ENCODE results near the gene ERF.

Gene ERF

DNA sequence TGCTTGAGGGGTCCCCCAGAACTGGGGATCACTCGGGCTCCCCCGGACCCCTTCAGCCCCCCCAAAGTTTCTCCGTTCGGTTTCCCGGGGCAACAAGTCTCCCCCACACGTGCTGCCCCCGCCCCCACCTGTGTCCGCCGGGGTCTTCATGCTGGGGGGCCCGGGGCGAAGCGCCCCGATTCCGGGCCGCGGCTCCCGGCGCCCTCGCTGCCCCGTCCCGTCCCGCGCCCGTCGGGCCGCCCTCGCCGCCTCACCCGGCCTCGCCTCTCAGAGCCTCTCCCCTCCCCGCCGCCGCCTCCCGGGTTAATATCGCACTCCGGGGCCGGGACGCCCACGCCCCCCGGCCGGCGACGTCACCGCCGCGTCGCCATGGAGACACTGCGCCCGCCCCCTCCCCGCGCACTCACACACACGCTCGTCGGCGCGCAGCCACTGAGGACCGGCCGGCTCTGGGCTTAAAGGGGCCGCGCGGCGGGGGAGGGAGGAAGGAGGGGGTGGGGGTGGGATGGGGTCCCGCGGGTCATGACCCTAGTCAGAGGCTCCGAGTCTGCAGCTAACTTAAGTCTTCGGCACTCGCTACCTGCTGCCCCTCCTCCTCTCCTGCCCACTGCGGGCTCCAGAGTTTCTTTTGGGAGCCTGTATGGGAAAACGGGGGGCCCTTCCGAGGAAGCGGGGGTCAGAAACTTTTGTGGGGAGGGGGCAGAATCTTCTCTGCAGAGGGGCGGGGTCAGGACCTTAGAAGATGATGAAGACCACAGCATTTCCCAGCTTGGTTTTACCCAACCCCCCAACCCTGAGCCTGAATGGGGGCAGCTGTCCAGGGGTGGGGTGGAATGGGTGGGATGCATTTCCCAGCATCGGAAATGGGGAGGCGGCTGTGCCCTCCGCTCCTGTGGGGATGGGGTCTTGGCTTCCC is at the start of gene ERF:
Gene ERF, minus strand, starts transcription at position 279 of the 916 bp plus-strand sequence. Its CDS starts 129 bp downstream, at position 150.
- DNase-seq, result peak; percentile 96

DNA sequence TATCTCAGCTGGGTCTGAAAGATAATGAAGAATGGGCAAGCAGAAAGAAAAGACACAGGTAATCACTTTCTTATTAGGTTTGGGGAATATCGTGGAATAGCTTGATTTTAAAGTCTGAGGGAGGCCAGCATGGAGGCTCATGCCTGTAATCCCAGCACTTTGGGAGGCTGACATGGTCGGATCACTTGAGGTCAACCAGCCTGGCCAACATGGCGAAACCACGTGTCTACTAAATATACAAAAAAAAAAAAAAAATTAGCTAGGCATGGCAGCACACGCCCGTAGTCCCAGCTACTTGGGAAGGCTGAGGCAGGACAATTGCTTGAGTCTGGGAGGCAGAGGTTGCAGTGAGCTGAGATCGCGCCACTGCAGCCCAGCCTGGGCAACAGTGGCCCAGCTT is 48.9 kb upstream of the ERF start:
- DNase-seq, result no peak

DNA sequence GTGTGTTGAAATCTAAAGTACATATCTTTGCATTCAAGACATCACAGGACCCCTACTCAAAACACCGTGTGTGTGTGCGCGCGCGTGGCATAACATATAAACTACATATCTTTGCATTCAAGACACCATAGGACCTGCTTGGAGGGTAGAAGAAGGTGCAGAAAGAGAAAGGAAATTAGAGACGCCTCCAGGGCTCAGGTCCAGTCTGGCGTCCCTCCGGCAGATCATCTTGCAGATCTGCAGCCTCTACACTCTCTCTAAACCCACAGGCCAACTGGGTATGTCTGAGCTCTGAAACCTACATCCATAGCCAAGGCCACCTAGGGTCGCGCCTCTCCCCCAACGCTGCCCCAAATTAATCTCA is 48.2 kb upstream of the ERF start:
- DNase-seq, result no peak

DNA sequence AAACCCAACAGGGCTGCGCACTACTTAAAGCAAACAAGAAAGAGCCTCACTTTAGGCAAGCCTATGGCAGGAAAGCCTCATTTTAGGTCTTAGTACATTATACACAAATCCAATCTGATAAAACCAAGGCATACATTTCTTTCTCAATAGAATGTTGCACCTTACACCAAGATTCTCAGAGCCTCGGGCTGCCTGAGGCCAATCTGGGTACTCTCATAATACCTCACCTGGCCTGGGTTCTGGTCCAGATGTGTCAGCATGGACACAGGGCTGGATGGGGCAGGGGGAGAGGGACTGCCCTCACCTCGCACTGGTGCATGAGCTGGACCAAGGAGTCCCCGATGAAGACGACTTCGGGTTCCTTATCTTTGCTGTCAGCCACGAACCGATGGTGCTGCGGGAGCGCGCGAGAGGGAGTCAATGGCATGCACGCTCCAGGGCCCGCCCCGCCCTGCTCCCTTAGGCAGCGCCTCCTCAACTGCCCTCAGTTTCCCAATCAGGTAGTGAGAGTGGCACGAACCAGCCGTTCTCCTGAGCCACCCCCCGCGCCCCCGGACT is 46.8 kb upstream of the ERF start, which contains the start of gene PRR19:
Gene PRR19, plus strand, starts transcription at position 487 of the 558 bp plus-strand sequence. CDS start 7,453 bp downstream, outside the sequence.
- DNase-seq, result no peak

DNA sequence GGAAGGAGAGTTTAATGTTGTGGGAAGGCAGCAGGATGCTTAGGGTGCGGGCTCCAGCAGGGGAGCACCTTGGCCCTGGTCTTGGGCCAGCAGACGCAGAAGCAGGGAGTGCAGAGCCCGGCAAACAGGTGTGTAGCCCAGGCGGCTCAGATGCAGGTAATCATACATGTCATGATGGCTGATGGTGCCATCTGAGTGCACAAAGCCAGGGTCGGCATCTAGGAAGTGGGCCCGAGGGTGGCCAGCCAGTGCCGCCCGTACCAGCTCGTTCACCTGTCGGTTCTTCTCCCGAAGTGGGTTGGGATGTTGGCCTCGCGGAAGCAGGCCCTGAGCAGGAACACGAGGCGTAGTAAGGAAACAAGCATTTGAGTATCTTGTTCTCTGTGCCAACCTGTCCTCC is 42.1 kb upstream of the ERF start:
- DNase-seq, result no peak

GRCh38 chr19:42295831-42296525 is 41.0 kb upstream of the ERF start:
- peak; percentile 96 for DNase-seq

- DNase-seq, result no peak
These were observed 40.4 kb upstream of the ERF start for GRCh38 chr19:42295342-42295741.

DNA sequence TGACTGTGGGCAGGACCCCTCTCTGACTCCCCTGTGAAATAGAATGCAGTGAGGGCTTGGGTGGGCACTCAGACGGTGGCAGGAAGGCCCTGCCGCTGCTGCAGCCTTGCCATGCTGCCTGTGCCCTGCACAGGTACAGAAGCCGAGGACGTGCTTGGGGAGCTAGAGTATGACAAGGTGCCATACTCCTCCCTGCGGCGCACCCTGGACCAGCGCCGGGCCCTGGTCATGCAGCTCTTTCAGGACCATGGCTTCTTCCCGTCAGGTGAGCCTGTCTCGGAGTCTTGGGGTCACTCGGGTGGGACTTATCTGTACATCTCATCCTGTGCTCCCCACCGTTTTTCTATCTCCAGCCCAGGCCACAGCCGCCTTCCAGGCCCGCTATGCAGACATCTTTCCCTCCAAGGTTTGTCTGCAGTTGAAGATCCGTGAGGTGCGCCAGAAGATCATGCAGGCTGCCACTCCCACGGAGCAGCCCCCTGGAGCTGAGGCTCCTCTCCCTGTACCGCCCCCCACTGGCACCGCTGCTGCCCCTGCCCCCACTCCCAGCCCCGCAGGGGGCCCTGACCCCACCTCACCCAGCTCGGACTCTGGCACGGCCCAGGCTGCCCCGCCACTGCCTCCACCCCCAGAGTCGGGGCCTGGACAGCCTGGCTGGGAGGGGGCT is 39.7 kb upstream of the ERF start:
- DNase-seq, result no peak

DNA sequence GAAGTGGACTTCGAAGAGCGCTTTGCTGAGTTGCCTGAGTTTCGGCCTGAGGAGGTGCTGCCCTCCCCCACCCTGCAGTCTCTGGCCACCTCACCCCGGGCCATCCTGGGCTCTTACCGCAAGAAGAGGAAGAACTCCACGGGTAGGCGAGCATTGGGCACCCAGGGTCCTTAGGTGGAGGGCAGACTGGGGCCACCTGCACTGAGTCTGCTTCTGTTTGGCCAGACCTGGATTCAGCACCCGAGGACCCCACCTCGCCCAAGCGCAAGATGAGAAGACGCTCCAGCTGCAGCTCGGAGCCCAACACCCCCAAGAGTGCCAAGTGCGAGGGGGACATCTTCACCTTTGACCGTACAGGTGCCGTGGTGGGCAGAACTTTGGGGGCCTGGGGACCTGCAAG is 39.0 kb upstream of the ERF start:
- DNase-seq, result no peak

DNA sequence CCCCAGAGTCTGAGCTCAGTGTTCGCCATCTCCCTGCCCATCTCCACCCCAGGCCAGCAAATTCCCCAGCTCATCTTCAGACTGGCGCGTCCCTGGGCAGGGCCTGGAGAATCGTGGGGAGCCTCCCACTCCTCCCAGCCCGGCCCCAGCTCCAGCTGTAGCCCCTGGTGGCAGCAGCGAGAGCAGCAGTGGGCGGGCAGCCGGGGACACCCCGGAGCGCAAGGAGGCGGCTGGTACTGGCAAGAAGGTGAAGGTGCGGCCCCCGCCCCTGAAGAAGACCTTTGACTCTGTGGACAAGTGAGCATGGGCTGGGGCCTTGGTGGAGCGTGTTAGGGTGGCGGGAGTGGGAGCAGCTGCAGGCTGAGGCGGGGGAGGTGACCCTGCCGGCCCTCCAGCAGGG is 38.6 kb upstream of the ERF start:
- no peak for DNase-seq

DNA sequence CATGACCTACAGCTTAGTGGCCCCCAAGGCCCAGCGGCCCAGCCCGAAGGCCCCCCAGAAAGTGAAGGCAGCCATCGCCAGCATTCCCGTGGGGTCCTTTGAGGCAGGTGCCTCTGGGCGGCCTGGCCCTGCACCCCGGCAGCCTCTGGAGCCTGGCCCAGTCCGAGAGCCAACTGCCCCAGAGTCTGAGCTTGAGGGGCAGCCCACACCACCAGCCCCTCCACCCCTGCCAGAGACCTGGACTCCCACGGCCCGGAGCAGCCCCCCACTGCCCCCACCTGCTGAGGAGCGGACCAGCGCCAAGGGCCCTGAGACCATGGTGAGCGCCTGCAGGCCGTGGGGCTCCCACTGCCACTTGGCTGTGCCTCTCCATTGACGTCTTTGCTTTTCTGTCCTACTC is 38.0 kb upstream of the ERF start:
- no peak for DNase-seq

- DNase-seq, result no peak
These were observed 37.4 kb upstream of the ERF start for GRCh38 chr19:42292042-42292960.

GRCh38 chr19:42291435-42291810 is 36.5 kb upstream of the ERF start:
- no peak for DNase-seq

DNA sequence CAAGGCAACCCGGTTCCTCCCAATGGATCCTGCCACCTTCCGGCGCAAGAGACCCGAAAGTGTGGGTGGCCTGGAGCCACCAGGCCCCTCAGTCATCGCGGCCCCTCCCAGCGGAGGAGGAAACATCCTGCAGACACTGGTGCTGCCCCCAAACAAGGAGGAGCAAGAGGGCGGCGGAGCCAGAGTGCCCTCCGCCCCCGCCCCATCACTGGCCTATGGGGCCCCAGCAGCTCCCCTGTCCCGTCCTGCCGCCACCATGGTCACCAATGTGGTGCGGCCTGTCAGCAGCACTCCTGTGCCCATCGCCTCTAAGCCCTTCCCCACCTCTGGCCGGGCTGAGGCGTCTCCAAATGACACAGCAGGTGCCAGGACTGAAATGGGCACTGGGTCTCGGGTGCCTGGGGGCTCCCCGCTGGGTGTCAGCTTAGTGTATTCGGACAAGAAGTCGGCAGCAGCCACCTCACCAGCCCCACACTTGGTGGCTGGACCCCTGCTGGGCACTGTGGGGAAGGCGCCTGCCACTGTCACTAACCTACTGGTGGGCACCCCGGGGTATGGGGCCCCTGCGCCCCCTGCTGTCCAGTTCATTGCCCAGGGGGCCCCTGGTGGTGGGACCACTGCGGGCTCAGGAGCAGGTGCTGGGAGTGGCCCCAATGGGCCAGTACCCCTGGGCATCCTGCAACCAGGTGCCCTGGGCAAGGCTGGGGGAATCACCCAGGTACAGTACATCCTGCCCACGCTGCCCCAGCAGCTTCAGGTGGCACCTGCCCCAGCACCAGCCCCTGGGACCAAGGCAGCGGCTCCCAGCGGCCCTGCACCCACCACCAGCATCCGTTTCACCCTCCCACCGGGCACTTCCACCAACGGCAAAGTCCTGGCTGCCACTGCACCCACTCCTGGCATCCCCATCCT is 35.9 kb upstream of the ERF start:
- DNase-seq, result peak; percentile 73

- DNase-seq, result no peak
These were observed 35.2 kb upstream of the ERF start for GRCh38 chr19:42290136-42290522.

DNA sequence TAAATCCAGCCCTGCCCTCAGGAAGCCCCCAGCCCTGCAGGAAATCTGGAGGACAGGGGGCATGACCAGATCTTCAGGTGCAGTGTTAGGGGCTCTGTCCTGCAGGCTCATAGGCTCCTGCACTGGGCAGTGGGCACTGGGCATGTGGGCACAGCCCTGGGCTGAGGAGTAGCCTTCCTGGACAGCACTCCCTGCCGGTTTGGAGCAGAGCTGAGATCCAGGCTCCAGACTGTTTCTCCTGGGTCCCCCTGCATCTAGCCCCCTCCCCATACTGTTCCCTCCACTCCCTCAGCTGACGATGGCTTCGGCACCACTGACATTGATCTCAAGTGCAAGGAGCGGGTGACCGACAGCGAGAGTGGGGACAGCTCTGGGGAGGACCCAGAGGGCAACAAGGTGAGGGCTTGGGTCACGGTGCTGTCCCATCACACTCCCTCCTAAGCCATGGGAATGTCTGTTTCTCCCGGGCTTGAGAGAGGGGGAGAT is 34.7 kb upstream of the ERF start:
- DNase-seq, result no peak

- DNase-seq, result no peak
These were observed 34.1 kb upstream of the ERF start for GRCh38 chr19:42288881-42289555.

- DNase-seq, result no peak
These were observed 33.5 kb upstream of the ERF start for GRCh38 chr19:42288387-42288786.

DNA sequence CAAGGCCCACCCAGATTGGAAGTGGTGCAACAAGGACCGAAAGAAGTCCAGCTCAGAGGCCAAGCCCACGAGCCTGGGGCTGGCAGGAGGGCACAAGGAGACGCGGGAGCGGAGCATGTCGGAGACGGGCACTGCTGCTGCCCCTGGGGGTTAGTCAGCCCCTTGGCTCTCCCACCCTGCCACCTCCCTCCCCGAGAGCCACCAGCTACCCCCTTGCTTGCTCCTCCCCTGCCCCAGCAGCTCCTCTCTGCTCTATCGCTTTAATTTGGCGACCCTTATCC is 32.8 kb upstream of the ERF start:
- no peak for DNase-seq

- no peak for DNase-seq
These were observed 32.3 kb upstream of the ERF start for GRCh38 chr19:42287017-42287826.
